Stimulated activated naive CD8-positive, alpha-beta T cell treated with anti-CD3 and anti-CD28 coated beads, Interleukin-15, Interleukin-2, amounts not matched to agents 100 U/mL and 50 U/mL, for 24 hours (primary cell): ENCODE measurements around the gene WEE1.
"Not testable (repeated sequence)": the region's sequence is repeated elsewhere in the genome, so short reads cannot be mapped to it uniquely, and the experiment has no call there.

Source experiments
- ATAC-seq: fragments of 150-1000 bp; cut with Tn5 transposase; one replicate; pipeline ENCODE4 v1.10.0; 2021
- DNase-seq: peaks from one replicate; pipeline ENCODE4 v3.0.0; 2021

The WEE1 gene

GRCh38 chr11:9573052-9573774, at the start of gene WEE1:
Gene WEE1 (plus strand): TSS chr11:9573670. CDS start chr11:9573934, 264 bp downstream.
- ATAC-seq (peak; percentile 98), DNase-seq (peak; percentile 99)

- ATAC-seq = no peak
- DNase-seq = no peak
Measured at GRCh38 chr11:9524001-9524400, 49.5 kb upstream of the WEE1 start.

GRCh38 chr11:9525116-9525515, 48.4 kb upstream of the WEE1 start:
- DNase-seq (no peak), ATAC-seq (no peak)

- ATAC-seq (no peak), DNase-seq (no peak)
Measured at GRCh38 chr11:9527481-9528135, 45.9 kb upstream of the WEE1 start.

GRCh38 chr11:9528136-9528501, 45.4 kb upstream of the WEE1 start:
- no peak for ATAC-seq
- DNase-seq = no peak

- no peak for DNase-seq
- ATAC-seq = no peak
Measured at GRCh38 chr11:9528573-9529333, 44.7 kb upstream of the WEE1 start.

GRCh38 chr11:9529334-9529650, 44.2 kb upstream of the WEE1 start:
- no peak for DNase-seq
- no peak for ATAC-seq

- no peak for ATAC-seq
Measured at GRCh38 chr11:9530020-9530621, 43.3 kb upstream of the WEE1 start.

GRCh38 chr11:9530901-9531625, 42.4 kb upstream of the WEE1 start:
- ATAC-seq (no peak), DNase-seq (no peak)

More at GRCh38 chr11:9530020-9530621, 43.3 kb upstream of the WEE1 start:
- DNase-seq = no peak

- DNase-seq (no peak), ATAC-seq (no peak)
Measured at GRCh38 chr11:9533058-9533457, 40.4 kb upstream of the WEE1 start.

- no peak for ATAC-seq
Measured at GRCh38 chr11:9533736-9534473, 39.6 kb upstream of the WEE1 start.

GRCh38 chr11:9535189-9535781, 38.2 kb upstream of the WEE1 start:
- DNase-seq = peak; percentile 91
- ATAC-seq = peak; percentile 49

More at GRCh38 chr11:9533736-9534473, 39.6 kb upstream of the WEE1 start:
- no peak for DNase-seq

GRCh38 chr11:9538548-9538947, 34.9 kb upstream of the WEE1 start:
- ATAC-seq = no peak
- DNase-seq = no peak

GRCh38 chr11:9549216-9549615, 24.3 kb upstream of the WEE1 start:
- not testable (repeated sequence) for ATAC-seq, DNase-seq

GRCh38 chr11:9550191-9550628, 23.3 kb upstream of the WEE1 start:
- DNase-seq (no peak), ATAC-seq (no peak)

GRCh38 chr11:9561279-9561982, 12.0 kb upstream of the WEE1 start:
- DNase-seq (no peak), ATAC-seq (no peak)

- DNase-seq = no peak
- no peak for ATAC-seq
Measured at GRCh38 chr11:9562716-9563115, 10.8 kb upstream of the WEE1 start.

- DNase-seq (no peak), ATAC-seq (no peak)
Measured at GRCh38 chr11:9563196-9563730, 10.2 kb upstream of the WEE1 start.

GRCh38 chr11:9565822-9566560, 7.5 kb upstream of the WEE1 start:
- peak; percentile 99 for ATAC-seq
- DNase-seq = peak; percentile 55
